Brain microvascular endothelial cell (primary cell): ENCODE results near the gene PDZRN4.

Experiments used
- DNase-seq: peaks from one replicate; pipeline ENCODE4 v3.0.0-alpha.2; 2020
- H3K27ac ChIP-seq: fragments of 250-450 bp; sonication (Bioruptor Pico); 2 replicates; pipeline ENCODE4 v1.5.1; 2020; ENCODE audit warnings: mild to moderate bottlenecking, moderate library complexity
- H3K27me3 ChIP-seq: fragments of 250-450 bp; sonication (Bioruptor Pico); replicated peaks from 2 replicates; pipeline ENCODE4 v1.5.1; 2020; ENCODE audit warnings: mild to moderate bottlenecking
- H3K36me3 ChIP-seq: fragments of 250-450 bp; sonication (Bioruptor Pico); replicated peaks from 2 replicates; pipeline ENCODE4 v1.5.1; 2020; ENCODE audit warnings: mild to moderate bottlenecking
- H3K4me3 ChIP-seq: 2 replicates; pipeline ENCODE4 v1.5.1; 2011; ENCODE audit warnings: low read depth, mild to moderate bottlenecking, control low read depth, low read length, moderate library complexity
- in situ Hi-C: cut with HindIII; loops from 2 replicates; pipeline ENCODE4 v1.10.0; 2017; ENCODE audit warnings: low sequenced_read_pairs, low pct_ligation_motif_present
- TF ChIP-seq, protein P1 (sequence below): IDR thresholded peaks from 2 replicates; pipeline ENCODE4 v1.5.1; 2011; ENCODE audit warnings: low read depth, mild to moderate bottlenecking, moderate library complexity, low read length, control low read depth, inconsistent platforms; ENCODE audit errors: missing control alignments

Gene PDZRN4

DNA sequence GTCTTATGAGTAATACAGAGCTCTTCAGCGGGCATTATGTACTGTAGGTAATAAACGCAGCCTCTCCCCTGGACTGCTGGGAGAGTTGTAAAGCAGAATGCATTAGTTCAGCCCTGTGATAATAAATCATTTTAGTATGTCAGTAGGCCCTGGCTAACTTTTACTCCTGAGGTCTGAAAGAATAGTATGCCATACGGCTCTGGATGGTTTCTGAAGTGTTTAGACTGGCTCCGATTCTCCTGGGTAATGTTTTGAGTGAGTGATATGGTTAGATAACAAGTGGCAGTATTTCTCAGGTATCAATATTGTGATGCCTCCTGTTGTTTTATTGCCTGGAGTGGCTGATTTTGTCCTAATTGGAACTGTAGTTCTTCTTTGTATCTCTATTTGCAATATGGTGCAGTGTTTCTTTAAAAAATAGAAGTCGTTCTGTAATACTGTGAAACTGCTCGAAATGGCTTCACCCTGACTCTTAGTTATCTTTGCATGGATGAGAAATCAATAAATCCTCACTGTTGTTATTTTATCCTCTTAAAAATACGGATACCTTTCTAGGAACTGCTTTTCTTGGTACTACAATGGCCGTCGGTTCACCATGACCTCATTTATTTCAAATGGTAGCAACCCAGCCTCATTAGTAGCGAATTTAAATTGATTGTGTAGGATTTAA is 100.2 kb downstream of the PDZRN4 start:
- in situ Hi-C loops, result no loop called here
- Histone ChIP-seq H3K4me3 (no peak overlapping the region), H3K27ac (no peak overlapping the region), H3K36me3 (no peaks in the 10 kb centered on the region), H3K27me3 (no peaks in the 10 kb centered on the region)
- DNase-seq, result no peak
- TF ChIP-seq, protein P1, sequence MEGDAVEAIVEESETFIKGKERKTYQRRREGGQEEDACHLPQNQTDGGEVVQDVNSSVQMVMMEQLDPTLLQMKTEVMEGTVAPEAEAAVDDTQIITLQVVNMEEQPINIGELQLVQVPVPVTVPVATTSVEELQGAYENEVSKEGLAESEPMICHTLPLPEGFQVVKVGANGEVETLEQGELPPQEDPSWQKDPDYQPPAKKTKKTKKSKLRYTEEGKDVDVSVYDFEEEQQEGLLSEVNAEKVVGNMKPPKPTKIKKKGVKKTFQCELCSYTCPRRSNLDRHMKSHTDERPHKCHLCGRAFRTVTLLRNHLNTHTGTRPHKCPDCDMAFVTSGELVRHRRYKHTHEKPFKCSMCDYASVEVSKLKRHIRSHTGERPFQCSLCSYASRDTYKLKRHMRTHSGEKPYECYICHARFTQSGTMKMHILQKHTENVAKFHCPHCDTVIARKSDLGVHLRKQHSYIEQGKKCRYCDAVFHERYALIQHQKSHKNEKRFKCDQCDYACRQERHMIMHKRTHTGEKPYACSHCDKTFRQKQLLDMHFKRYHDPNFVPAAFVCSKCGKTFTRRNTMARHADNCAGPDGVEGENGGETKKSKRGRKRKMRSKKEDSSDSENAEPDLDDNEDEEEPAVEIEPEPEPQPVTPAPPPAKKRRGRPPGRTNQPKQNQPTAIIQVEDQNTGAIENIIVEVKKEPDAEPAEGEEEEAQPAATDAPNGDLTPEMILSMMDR, result no peak

DNA sequence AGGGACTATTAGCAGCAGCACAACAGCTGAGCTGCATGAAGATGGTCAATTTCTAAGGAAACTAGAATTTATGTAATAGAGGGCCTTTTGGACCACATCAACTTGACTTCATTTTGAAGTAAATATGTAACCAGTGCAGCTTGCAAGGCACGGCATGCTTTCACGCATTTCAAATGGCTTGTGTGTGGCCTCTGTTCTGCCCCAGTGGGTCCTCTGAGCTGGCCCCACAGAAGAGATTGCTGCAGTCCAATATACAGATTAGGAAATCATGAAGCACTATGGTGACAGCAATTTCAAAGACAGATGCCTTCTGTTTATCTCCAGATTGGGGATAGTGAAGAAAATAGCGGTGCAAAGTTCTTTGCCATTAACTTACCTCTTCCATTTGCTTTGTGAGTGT is 101.4 kb downstream of the PDZRN4 start:
- TF ChIP-seq, protein P1, result no peak
- Histone ChIP-seq H3K4me3 (no peak overlapping the region), H3K36me3 (no peaks in the 10 kb centered on the region), H3K27me3 (no peaks in the 10 kb centered on the region), H3K27ac (no peak overlapping the region)
- in situ Hi-C loops, result no loop called here
- DNase-seq, result no peak

DNA sequence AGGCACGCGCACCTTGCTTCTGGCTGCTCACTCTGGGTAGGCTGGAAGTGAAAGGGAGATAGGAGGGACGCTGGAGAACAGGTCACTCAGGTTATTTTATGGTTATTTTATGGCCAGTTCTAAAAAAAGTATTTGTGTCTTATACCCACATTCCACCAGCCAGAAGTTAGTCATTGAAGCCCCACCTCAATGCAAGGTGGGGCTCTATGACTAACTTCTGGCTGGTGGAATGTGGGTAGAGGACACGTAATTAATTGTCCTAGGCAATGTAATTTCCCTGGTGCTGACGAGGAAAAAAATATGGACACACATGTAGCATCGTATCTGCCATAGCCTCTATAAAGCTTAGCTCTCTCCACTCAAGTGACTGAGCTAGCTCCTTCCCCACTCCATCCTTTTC is 104.9 kb downstream of the PDZRN4 start:
- in situ Hi-C loops, result no loop called here

DNA sequence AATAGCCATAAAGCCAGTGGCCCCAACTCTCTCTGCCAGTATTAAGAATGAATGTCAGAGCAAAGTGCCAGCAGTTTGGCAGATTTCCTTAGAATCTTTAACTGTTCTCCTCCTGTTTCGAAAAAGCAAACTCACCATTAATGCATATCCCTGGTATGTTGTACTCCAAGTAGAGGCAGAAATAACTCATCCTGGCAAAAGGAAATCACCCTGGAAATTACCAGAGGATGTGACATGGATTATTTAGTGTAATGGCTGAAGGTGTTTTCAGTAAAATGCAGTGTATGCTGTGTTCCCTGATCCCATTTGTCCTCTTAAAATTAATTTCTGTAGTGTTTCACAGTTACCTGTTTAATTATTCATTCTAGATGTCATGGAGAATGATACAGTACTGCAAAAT is 105.3 kb downstream of the PDZRN4 start:
- in situ Hi-C loops, result no loop called here
- no peak for DNase-seq
- Histone ChIP-seq H3K27me3 (no peaks in the 10 kb centered on the region), H3K36me3 (no peaks in the 10 kb centered on the region), H3K27ac (no peak overlapping the region), H3K4me3 (no peak overlapping the region)
- TF ChIP-seq, protein P1, result no peak

More for the DNA sequence above, 104.9 kb downstream of the PDZRN4 start:
- Histone ChIP-seq H3K4me3 (no peak overlapping the region), H3K36me3 (no peaks in the 10 kb centered on the region), H3K27ac (no peak overlapping the region), H3K27me3 (no peaks in the 10 kb centered on the region)
- DNase-seq, result no peak
- TF ChIP-seq, protein P1, result no peak

DNA sequence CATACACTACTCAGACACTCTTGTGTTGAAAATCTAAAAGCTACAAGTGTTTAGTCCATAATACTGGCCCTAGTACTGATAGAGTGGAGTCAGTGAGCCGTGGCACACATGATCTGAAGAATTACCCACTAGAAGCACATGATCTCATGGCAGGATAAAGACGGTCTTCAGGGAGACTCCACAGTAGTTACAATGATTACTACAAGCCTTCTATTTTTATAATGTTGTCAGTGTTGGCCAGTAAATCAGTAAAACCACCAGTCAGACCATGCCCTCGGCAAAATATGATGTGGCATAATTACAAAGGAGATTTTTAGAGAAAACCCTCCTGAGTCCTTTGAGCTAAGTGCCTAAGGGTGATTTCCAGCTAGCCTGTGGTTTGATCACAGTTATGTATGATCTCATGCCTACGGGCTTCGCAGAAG is 114.9 kb downstream of the PDZRN4 start:
- no peak for DNase-seq

More for the DNA sequence above, 114.9 kb downstream of the PDZRN4 start:
- Histone ChIP-seq H3K27ac (no peak overlapping the region), H3K36me3 (no peaks in the 10 kb centered on the region), H3K4me3 (no peak overlapping the region), H3K27me3 (no peaks in the 10 kb centered on the region)
- in situ Hi-C loops, result no loop called here
- TF ChIP-seq, protein P1, result no peak
